ENCODE results near the gene UBE2D1. TPM values are rescaled to one million over a fixed set of nuclear protein-coding genes. Genes with fewer than 3 reads are reported as not detected.

The UBE2D1 gene
- total and polyA plus RNA-seq, 2 of the 4 experiments (the other 2 are of a cell fraction), result 9.1 to 9.7 TPM

GRCh38 chr10:58320351-58321049 lies 14.3 kb upstream of the UBE2D1 start:
- BruUV-seq (replicated peaks), result no TSS peak
- Histone ChIP-seq H4K5ac (ENCODE audit: low read depth, low read length) (no peak overlapping the region), H3K4me2 (ENCODE audit: low read depth, low read length) (no peak overlapping the region), H4K8ac (ENCODE audit: low read depth in 2 of 2, low read length in 2 of 2) (no peak overlapping the region), H3K56ac (ENCODE audit: extremely low read depth, insufficient read depth, low read length) (no peak overlapping the region), H3K27me3 (ENCODE audit: control insufficient read depth, insufficient read depth, low read length) (no peaks in the 10 kb centered on the region), H4K20me1 (ENCODE audit: insufficient read depth, low read length) (no peaks in the 10 kb centered on the region), H3K36me3 (ENCODE audit: control insufficient read depth, insufficient read depth, low read length) (no peaks in the 10 kb centered on the region), H2BK5ac (ENCODE audit: low read depth, low read length, poor library complexity, severe bottlenecking) (no peak overlapping the region), H2AFZ (replicated peaks; ENCODE audit: low read length, poor library complexity) (no peak overlapping the region), H3K9me1 (ENCODE audit: insufficient read depth, low read length) (no peaks in the 10 kb centered on the region), H3K14ac (replicated peaks; ENCODE audit: low read depth, low read length) (no peak overlapping the region), H3K79me1 (ENCODE audit: low read depth in 1 of 2, low read length in 2 of 2) (no peaks in the 10 kb centered on the region), H3K4me3 (ENCODE audit: insufficient read depth, low read depth, low read length) (no peak overlapping the region), H3K27ac (ENCODE audit: insufficient read depth, low read length) (no peak overlapping the region), H3K23ac (ENCODE audit: low read depth, low read length) (no peak overlapping the region), H3K9me3 (ENCODE audit: control insufficient read depth, insufficient read depth, low read length) (no peaks in the 10 kb centered on the region), H2BK120ac (ENCODE audit: low read depth, low read length) (no peak overlapping the region), H2BK20ac (ENCODE audit: low read depth, low read length) (no peak overlapping the region), H3K4me1 (ENCODE audit: control insufficient read depth, insufficient read depth, low read length) (no peaks in the 10 kb centered on the region), H2AK9ac (replicated peaks; ENCODE audit: low read depth, low read length, poor library complexity) (no peak overlapping the region), H3K18ac (ENCODE audit: low read depth, low read length) (no peak overlapping the region), H3K4ac (ENCODE audit: low read depth, low read length) (no peak overlapping the region), H2AK5ac (ENCODE audit: low read depth, low read length) (no peak overlapping the region), H4K91ac (ENCODE audit: insufficient read depth, low read depth, low read length) (no peak overlapping the region), H2BK15ac (ENCODE audit: low read depth, low read length) (no peak overlapping the region), H3K9ac (ENCODE audit: low read depth, low read length) (no peak overlapping the region)
- dilution Hi-C loops (cut with HindIII; ENCODE audit: low sequenced_read_pairs, unreplicated experiment) (loop anchor here (25.0 kb wide), 1 partner anchor 133 kb away; no protein-coding TSS in a partner anchor), intact Hi-C loops (cut with micrococcal nuclease) (no loop called here), in situ Hi-C loops (cut with MboI; ENCODE audit: low sequenced_read_pairs) (no loop called here)
- POLR2A ChIA-PET (ENCODE audit: unreplicated experiment), result no interaction called here
- DNase-seq (no peak), ATAC-seq (ENCODE audit: low read depth) (no peak)
- WGBS, 2 experiments (ENCODE audit: extremely low coverage in 2 of 2, insufficient read length in 1 of 2), result 79% methylated on average over 2 of the region's 4 CpGs; no CpG with 5 or more reads in 1 of the 2 experiments
- TF ChIP-seq FOS (IDR thresholded peaks at IDR 0.05; ENCODE audit: low read depth, low read length) (no peak), USF2 (IDR thresholded peaks at IDR 0.05; ENCODE audit: low read depth, low read length) (no peak), RCOR1 (IDR thresholded peaks at IDR 0.05; ENCODE audit: insufficient replicate concordance, low read length) (no peak), MXI1 (IDR thresholded peaks at IDR 0.05; ENCODE audit: borderline replicate concordance, low read depth, low read length) (no peak), ELK1 (IDR thresholded peaks at IDR 0.05; ENCODE audit: borderline replicate concordance, low read depth, low read length) (no peak), CHD1 (IDR thresholded peaks at IDR 0.05; ENCODE audit: low read depth, low read length) (no peak), POLR2A (IDR thresholded peaks at IDR 0.05; ENCODE audit: low read depth, low read length) (no peak), NFE2L2 (IDR thresholded peaks at IDR 0.05; ENCODE audit: low read depth, low read length) (no peak), MAFK (IDR thresholded peaks at IDR 0.05; ENCODE audit: low read depth, low read length) (no peak), SMC3 (IDR thresholded peaks at IDR 0.05; ENCODE audit: low read depth, low read length) (no peak), BHLHE40 (IDR thresholded peaks at IDR 0.05; ENCODE audit: low read depth, low read length) (no peak), CTCF (conservative IDR thresholded peaks at IDR 0.05; ENCODE audit: low read depth, low read length) (no peak), RAD21 (IDR thresholded peaks at IDR 0.05; ENCODE audit: low read length) (no peak)
- CTCF ChIA-PET, result no interaction called here
